BE2C (cell line): Measurements from ENCODE around the gene FAM187B.

Experiments
- DNase-seq: peaks from one replicate; pipeline ENCODE4 v3.0.0-alpha.2; 2020
- H3K27me3 ChIP-seq: fragments of 250-450 bp; sonication (Bioruptor Pico); 2 replicates; pipeline ENCODE4 v1.5.1; 2020; ENCODE audit warnings: mild to moderate bottlenecking
- H3K36me3 ChIP-seq: fragments of 250-450 bp; sonication (Bioruptor Pico); 2 replicates; pipeline ENCODE4 v1.5.1; 2020; ENCODE audit warnings: mild to moderate bottlenecking
- H3K4me1 ChIP-seq: fragments of 250-450 bp; sonication (Bioruptor Pico); 2 replicates; pipeline ENCODE4 v1.5.1; 2020
- H3K4me3 ChIP-seq: 2 replicates; pipeline ENCODE4 v1.5.1; 2011; ENCODE audit warnings: low read depth, low read length
- H3K9me3 ChIP-seq: fragments of 250-450 bp; sonication (Bioruptor Pico); 2 replicates; pipeline ENCODE4 v1.5.1; 2020
- TF ChIP-seq, protein P1 (sequence below): IDR thresholded peaks from 2 replicates; pipeline ENCODE4 v1.5.1; 2012; ENCODE audit warnings: mild to moderate bottlenecking, low read depth, low read length

Gene FAM187B

DNA sequence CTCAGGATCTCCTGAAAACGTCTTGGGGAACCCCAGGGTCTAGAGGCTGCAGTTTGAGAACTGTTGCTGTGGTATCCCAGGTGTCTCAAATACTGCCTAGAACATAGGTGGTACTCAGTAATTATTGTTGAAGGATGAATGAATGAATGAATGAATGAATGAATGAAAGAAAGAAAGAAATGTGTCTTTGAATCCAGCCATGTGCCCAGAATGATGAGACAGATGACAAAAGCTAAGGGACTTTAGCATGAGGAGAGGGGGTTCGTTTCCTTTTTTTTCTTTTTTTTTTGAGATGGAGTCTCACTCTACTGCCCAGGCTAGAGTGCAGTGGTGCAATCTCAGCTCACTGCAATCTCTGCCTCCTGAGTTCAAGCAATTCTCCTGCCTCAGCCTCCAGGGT is 28.0 kb upstream of the FAM187B start:
- no peak for DNase-seq
- H3K36me3 ChIP-seq = no peaks in the 10 kb centered on the region

DNA sequence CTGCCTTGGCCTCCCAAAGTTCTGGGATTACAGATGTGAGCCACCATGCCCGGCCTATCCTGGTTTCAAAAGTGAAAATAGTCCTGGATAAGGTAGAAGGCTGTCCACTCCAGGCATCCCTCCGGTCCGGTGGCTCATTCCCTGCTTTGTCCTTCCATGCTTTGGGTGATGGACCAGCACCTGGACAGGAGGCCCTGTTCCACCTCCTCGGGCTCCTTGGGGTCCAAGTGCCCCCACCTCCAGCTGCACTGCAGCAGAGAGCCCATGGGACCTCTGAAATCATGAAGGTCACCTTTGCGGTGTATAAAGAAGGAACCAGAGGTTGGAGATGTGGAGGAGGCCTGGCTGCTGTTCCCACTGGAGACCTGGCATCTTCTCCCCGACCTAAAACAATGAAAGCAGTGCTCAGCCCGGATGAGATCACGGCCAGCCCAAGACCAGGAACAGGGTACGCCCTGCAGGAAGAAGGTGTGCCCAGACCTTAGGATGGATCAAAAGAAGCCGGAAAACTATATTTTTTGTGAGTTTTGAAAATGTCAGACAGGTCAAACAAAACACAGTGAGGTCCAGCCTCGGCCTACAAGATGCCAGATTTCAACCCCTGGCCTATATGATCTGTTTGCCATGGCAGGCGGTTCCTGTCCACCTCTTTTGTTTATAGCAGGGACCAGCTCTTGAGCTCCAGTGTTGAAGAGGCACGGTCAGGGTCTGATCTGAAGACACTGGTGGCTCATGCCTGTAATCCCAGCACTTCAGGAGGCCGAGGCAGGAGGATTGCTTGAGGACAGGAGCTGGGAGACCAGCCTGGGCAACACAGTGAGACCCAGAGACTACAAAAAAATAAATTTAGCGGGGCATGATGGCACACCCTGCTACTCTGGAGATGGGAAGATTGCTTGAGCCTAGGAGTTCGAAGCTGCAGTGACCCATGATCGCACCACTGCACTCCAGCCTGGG is 26.1 kb upstream of the FAM187B start:
- Histone ChIP-seq H3K4me1 (no peaks in the 10 kb centered on the region), H3K4me3 (no peak overlapping the region), H3K9me3 (no peaks in the 10 kb centered on the region), H3K27me3 (peaks cover 8% of the 10 kb centered on the region), H3K36me3 (no peaks in the 10 kb centered on the region)
- no peak for DNase-seq
- TF ChIP-seq, protein P1, sequence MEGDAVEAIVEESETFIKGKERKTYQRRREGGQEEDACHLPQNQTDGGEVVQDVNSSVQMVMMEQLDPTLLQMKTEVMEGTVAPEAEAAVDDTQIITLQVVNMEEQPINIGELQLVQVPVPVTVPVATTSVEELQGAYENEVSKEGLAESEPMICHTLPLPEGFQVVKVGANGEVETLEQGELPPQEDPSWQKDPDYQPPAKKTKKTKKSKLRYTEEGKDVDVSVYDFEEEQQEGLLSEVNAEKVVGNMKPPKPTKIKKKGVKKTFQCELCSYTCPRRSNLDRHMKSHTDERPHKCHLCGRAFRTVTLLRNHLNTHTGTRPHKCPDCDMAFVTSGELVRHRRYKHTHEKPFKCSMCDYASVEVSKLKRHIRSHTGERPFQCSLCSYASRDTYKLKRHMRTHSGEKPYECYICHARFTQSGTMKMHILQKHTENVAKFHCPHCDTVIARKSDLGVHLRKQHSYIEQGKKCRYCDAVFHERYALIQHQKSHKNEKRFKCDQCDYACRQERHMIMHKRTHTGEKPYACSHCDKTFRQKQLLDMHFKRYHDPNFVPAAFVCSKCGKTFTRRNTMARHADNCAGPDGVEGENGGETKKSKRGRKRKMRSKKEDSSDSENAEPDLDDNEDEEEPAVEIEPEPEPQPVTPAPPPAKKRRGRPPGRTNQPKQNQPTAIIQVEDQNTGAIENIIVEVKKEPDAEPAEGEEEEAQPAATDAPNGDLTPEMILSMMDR = no peak

More for the DNA sequence above, 28.0 kb upstream of the FAM187B start:
- TF ChIP-seq, protein P1 = no peak
- Histone ChIP-seq H3K4me1 (no peaks in the 10 kb centered on the region), H3K9me3 (no peaks in the 10 kb centered on the region), H3K27me3 (no peaks in the 10 kb centered on the region), H3K4me3 (no peak overlapping the region)

DNA sequence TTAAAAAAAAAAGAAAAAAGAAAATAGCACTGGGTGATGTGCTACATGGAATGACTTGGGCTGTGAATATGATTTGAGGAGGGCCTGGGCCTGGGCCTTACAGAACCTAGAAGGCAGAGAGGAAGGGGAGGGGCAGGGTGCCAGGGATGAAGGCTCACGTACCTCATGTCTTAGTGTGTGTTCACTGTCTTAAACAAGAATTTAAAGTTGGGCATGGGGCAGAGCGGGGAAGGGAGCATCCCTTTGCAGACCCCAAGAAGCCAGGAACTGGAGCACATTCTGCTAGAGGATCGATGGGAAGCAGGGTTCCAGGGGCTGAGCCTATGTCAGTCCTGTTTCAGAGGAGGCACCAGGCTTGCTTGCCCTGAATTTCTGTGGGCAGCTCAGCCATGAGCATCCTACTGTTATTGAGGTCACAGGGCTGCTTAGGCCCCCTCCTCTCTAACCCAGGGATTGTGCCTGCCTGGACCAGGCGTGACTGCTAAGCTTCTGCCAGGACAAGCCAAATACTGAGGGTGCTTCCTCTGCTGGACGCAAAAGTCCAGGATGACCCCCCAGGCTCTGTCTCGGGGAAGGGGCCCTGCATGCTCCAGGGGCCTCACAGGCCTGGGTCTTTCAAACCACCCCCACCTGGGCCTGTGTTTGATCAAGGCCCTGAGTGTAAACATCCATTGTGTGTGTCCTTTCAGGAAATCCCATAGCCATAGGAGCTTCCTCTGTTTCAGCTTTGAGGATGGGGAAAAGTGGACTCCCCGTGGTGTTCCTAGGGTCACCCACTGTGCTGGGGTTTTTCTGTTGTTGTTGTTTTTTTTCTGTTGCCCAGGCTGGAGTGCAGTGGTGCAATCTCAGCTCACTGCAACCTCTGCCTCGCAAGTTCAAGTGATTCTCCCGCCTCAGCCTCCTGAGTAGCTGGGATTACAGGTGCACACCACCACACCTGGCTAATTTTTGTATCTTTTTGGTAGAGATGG is 25.1 kb upstream of the FAM187B start:
- Histone ChIP-seq H3K9me3 (no peaks in the 10 kb centered on the region), H3K4me1 (no peaks in the 10 kb centered on the region), H3K36me3 (no peaks in the 10 kb centered on the region), H3K4me3 (no peak overlapping the region), H3K27me3 (peaks cover 19% of the 10 kb centered on the region)
- TF ChIP-seq, protein P1 = no peak
- no peak for DNase-seq

DNA sequence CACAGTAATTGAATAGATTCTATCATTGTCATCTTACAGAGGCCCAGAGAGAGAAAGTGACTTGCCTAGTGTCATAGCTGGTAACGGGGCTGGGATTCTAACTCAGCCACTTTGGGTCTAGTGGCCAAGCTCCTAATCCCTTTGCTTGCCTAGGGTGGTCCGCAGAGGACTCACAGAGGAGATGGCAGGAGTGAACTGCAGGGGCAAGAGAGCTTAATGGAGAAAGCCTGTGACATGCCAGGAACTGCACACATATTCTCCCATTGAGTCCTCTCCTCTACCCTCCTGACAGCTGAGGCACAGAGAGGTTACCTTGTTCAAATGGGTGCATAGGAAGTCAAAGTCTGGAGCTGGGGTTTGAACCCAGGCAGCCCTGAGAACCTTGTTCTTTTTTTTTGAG is 22.9 kb upstream of the FAM187B start:
- no peaks in the 10 kb centered on the region for H3K9me3 ChIP-seq
- peaks cover 35% of the 10 kb centered on the region for H3K27me3 ChIP-seq
- TF ChIP-seq, protein P1 = no peak
- H3K4me3 ChIP-seq = no peak overlapping the region
- H3K36me3 ChIP-seq = no peaks in the 10 kb centered on the region
- no peak for DNase-seq
- no peaks in the 10 kb centered on the region for H3K4me1 ChIP-seq

DNA sequence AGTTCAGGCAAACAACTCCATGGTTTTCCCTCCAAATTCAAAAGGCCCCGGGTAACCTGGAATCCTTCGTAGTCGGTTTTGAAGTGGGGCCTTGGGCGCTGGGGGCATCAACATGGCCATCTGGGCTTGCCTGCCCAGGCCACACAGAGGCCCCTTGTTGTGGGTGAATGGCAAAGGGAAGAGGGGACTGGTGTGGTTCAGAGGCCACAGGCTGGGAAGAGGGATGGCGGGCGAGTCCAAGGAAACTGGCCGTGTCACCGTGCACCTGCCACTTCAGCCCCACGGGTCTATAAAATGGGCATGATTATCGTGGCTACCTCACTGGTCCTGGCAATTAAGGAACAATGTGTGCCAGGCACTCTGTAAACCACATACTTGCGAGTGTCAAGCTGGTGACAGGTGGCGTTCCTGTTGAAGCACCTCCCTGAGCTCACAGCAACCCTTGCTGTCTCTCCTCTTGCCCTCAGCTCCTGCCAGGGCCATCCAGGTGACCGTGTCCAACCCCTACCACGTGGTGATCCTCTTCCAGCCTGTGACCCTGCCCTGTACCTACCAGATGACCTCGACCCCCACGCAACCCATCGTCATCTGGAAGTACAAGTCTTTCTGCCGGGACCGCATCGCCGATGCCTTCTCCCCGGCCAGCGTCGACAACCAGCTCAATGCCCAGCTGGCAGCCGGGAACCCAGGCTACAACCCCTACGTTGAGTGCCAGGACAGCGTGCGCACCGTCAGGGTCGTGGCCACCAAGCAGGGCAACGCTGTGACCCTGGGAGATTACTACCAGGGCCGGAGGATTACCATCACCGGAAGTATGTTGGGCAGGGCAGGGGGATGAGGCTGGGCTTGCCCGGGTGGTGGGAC is 21.5 kb upstream of the FAM187B start:
- H3K36me3 ChIP-seq = no peaks in the 10 kb centered on the region
- no peaks in the 10 kb centered on the region for H3K9me3 ChIP-seq
- H3K4me1 ChIP-seq = no peaks in the 10 kb centered on the region
- H3K27me3 ChIP-seq = peaks cover 35% of the 10 kb centered on the region
- TF ChIP-seq, protein P1 = no peak
- H3K4me3 ChIP-seq = no peak overlapping the region
- no peak for DNase-seq
